ENCODE measurements around the gene TENM3. TPM values are rescaled to one million over a fixed set of nuclear protein-coding genes. Genes with fewer than 3 reads are reported as not detected.

Gene TENM3
- total RNA-seq, 2 donors from 2014 or later, result 21.4 to 52.3 TPM

DNA sequence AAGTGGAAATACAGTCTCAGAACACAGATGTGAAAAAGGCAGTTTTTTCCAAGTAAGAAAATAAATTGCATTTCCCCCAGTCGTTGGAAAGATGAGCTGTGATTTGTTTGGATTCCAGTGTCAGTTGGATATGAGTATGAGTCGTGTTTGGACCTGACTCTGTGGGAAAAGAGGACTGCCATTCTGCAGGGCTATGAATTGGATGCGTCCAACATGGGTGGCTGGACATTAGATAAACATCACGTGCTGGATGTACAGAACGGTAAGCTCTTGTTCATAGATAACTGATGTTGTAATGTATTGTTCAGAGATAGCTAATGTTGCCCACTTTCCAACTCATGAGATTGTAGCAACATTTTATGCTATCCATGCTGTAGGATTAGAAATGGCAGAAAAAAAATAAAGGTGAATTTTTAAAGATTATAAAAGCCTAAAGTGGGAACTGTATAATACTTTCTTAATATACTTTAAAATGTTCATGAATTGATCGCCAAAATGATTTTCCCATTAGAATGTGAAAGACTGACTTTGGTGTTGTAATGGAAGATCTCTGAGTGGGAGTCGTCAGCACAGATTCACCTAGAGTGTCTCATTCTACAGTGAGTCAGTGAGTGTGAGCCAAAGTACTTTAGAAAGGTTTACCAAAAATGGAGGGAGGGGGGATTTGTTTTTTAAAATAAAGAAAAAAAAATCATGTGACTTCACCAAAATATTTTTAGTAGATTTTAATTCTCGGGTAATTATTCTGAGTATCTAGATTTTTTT, 495.3 kb downstream of the TENM3 start:
- no peaks in the 10 kb centered on the region for H3K9me3 ChIP-seq
- no peak overlapping the region for H3K4me3 ChIP-seq
- WGBS, result 52% methylated on average over 8 of the region's 8 CpGs
- H3K36me3 ChIP-seq, result no peaks in the 10 kb centered on the region
- no peak overlapping the region for H3K27ac ChIP-seq
- no peak for DNase-seq (ENCODE audit: low spot score)
- no peaks in the 10 kb centered on the region for H3K27me3 ChIP-seq (replicated peaks; ENCODE audit: insufficient read depth)
- TF ChIP-seq CTCF (IDR thresholded peaks at IDR 0.05) (no peak), POLR2A (IDR thresholded peaks at IDR 0.05) (no peak), POLR2AphosphoS5 (IDR thresholded peaks at IDR 0.05) (no peak)
- no peaks in the 10 kb centered on the region for H3K4me1 ChIP-seq (replicated peaks)
- intact Hi-C loops (cut with DNase I), result no loop called here

- H3K27me3 ChIP-seq (replicated peaks; ENCODE audit: insufficient read depth), result no peaks in the 10 kb centered on the region
- no peak overlapping the region for H3K27ac ChIP-seq
- H3K9me3 ChIP-seq, result no peaks in the 10 kb centered on the region
- DNase-seq (ENCODE audit: low spot score), result no peak
- 93% methylated on average over 3 of the region's 3 CpGs for WGBS
- intact Hi-C loops (cut with DNase I), result no loop called here
- no peaks in the 10 kb centered on the region for H3K36me3 ChIP-seq
- H3K4me3 ChIP-seq, result no peak overlapping the region
- no peak for TF ChIP-seq POLR2A (IDR thresholded peaks at IDR 0.05)
- no peak for TF ChIP-seq POLR2AphosphoS5 (IDR thresholded peaks at IDR 0.05)
- TF ChIP-seq CTCF (IDR thresholded peaks at IDR 0.05), result no peak
- H3K4me1 ChIP-seq (replicated peaks), result no peaks in the 10 kb centered on the region
These were observed 497.1 kb downstream of the TENM3 start for GRCh38 chr4:182740256-182740655.

GRCh38 chr4:182741054-182741453, 497.9 kb downstream of the TENM3 start:
- no peak for DNase-seq (ENCODE audit: low spot score)
- Histone ChIP-seq H3K27ac (no peak overlapping the region), H3K4me3 (no peak overlapping the region), H3K4me1 (replicated peaks) (no peaks in the 10 kb centered on the region), H3K9me3 (no peaks in the 10 kb centered on the region), H3K36me3 (no peaks in the 10 kb centered on the region), H3K27me3 (replicated peaks; ENCODE audit: insufficient read depth) (no peaks in the 10 kb centered on the region)
- 94% methylated on average over 6 of the region's 6 CpGs for WGBS
- TF ChIP-seq CTCF (IDR thresholded peaks at IDR 0.05) (no peak), POLR2AphosphoS5 (IDR thresholded peaks at IDR 0.05) (no peak), POLR2A (IDR thresholded peaks at IDR 0.05) (no peak)
- intact Hi-C loops (cut with DNase I), result no loop called here

DNA sequence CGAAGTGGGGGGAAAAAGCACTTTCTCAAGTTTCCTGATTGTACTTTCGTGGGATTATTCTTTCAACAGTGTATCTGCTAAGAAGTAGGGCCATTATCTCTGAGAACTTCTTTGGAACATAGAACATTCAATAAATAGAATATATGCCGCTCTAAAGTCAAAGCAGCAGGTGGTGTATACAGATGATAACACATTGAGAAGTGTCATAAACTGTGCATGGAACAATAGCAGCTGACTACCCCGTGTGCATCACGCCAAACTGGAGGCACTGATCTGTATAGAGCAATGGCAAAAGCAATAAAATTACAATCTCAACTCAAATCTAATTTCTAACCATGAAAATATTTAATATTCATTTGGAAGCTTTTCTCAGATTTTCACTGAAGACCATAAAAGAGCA, 498.7 kb downstream of the TENM3 start:
- no peaks in the 10 kb centered on the region for H3K9me3 ChIP-seq
- intact Hi-C loops (cut with DNase I), result no loop called here

More for the DNA sequence above, 498.7 kb downstream of the TENM3 start:
- no peak for TF ChIP-seq POLR2A (IDR thresholded peaks at IDR 0.05)
- TF ChIP-seq CTCF (IDR thresholded peaks at IDR 0.05), result no peak
- no peak for TF ChIP-seq POLR2AphosphoS5 (IDR thresholded peaks at IDR 0.05)
- H3K27ac ChIP-seq, result no peak overlapping the region
- no peaks in the 10 kb centered on the region for H3K27me3 ChIP-seq (replicated peaks; ENCODE audit: insufficient read depth)
- H3K4me3 ChIP-seq, result no peak overlapping the region
- no peaks in the 10 kb centered on the region for H3K36me3 ChIP-seq
- WGBS, result 88% methylated on average over 5 of the region's 5 CpGs
- DNase-seq (ENCODE audit: low spot score), result no peak
- H3K4me1 ChIP-seq (replicated peaks), result no peaks in the 10 kb centered on the region
